Stimulated activated naive CD4-positive, alpha-beta T cell (primary cell): ENCODE measurements around the gene GNRH2.
"Not testable (repeated sequence)": the region's sequence is repeated elsewhere in the genome, so short reads cannot be mapped to it uniquely, and the experiment has no call there.

Source experiments
- DNase-seq, 6 experiments: peaks; one replicate each; lab custom pipeline; 2025; lab: John Stamatoyannopoulos, UW

The GNRH2 gene

GRCh38 chr20:3043322-3043721, at the start of gene GNRH2:
GNRH2 (plus strand) TSS chr20:3043622; CDS start chr20:3044415, 793 bp downstream.
- no peak for DNase-seq

- no peak for DNase-seq
These were observed 47.6 kb upstream of the GNRH2 start for GRCh38 chr20:2995796-2996195.

GRCh38 chr20:2998728-2999127, 44.7 kb upstream of the GNRH2 start:
- DNase-seq: no peak

- DNase-seq: peak in 3 of 6 experiments; percentile 18 to 59 (median 41)
These were observed 42.4 kb upstream of the GNRH2 start for GRCh38 chr20:3000852-3001523.

GRCh38 chr20:3003416-3003815, 40.0 kb upstream of the GNRH2 start:
- DNase-seq: no peak

- no peak for DNase-seq
These were observed 32.3 kb upstream of the GNRH2 start for GRCh38 chr20:3010985-3011723.

GRCh38 chr20:3011752-3012151, 31.7 kb upstream of the GNRH2 start:
- DNase-seq: no peak

- DNase-seq: no peak
These were observed 29.7 kb upstream of the GNRH2 start for GRCh38 chr20:3013771-3014170.

GRCh38 chr20:3014179-3014578, 29.2 kb upstream of the GNRH2 start:
- no peak for DNase-seq

GRCh38 chr20:3014662-3015061, 28.8 kb upstream of the GNRH2 start:
- DNase-seq: no peak

- DNase-seq: not testable (repeated sequence)
These were observed 28.1 kb upstream of the GNRH2 start for GRCh38 chr20:3015302-3015701.

GRCh38 chr20:3021327-3021726, 22.1 kb upstream of the GNRH2 start:
- no peak for DNase-seq

- no peak for DNase-seq
These were observed 21.6 kb upstream of the GNRH2 start for GRCh38 chr20:3021777-3022176.

- not testable (repeated sequence) for DNase-seq
These were observed 20.6 kb upstream of the GNRH2 start for GRCh38 chr20:3022559-3023490.

GRCh38 chr20:3027987-3028386, 15.4 kb upstream of the GNRH2 start:
- no peak for DNase-seq

- DNase-seq: no peak
These were observed 11.8 kb upstream of the GNRH2 start for GRCh38 chr20:3031524-3032147.

- DNase-seq: no peak
These were observed 10.8 kb upstream of the GNRH2 start for GRCh38 chr20:3032624-3033023.

GRCh38 chr20:3037654-3038053, 5.8 kb upstream of the GNRH2 start:
- no peak for DNase-seq

- DNase-seq: no peak
These were observed 5.0 kb upstream of the GNRH2 start for GRCh38 chr20:3038454-3038853.

GRCh38 chr20:3039426-3039825, 4.0 kb upstream of the GNRH2 start:
- no peak for DNase-seq

- DNase-seq: no peak
These were observed 3.3 kb upstream of the GNRH2 start for GRCh38 chr20:3040086-3040485.

- no peak for DNase-seq
These were observed 1.5 kb upstream of the GNRH2 start for GRCh38 chr20:3041854-3042409.
